IPS DF 6.9 (cell line): Measurements from ENCODE around the gene KREMEN1.

ENCODE experiments used
- DNase-seq: peaks from one replicate; pipeline ENCODE4 v3.0.0-alpha.2; 2013; ENCODE audit warnings: low read depth, low spot score
- H3K27ac ChIP-seq: one replicate; pipeline ENCODE4 v1.5.1; 2013; ENCODE audit warnings: low read length, control low read depth
- H3K27me3 ChIP-seq: 2 replicates; pipeline ENCODE4 v1.6.1; 2013; ENCODE audit warnings: mild to moderate bottlenecking, low read length; ENCODE audit not compliant: control insufficient read depth, insufficient read depth
- H3K36me3 ChIP-seq: 2 replicates; pipeline ENCODE4 v1.6.1; 2013; ENCODE audit warnings: low read length; ENCODE audit not compliant: control insufficient read depth, insufficient read depth
- H3K4me1 ChIP-seq: 2 replicates; pipeline ENCODE4 v1.6.1; 2013; ENCODE audit warnings: low read length; ENCODE audit not compliant: control insufficient read depth, insufficient read depth
- H3K4me3 ChIP-seq: 2 replicates; pipeline ENCODE4 v1.5.1; 2013; ENCODE audit warnings: mild to moderate bottlenecking, low read length
- H3K9me3 ChIP-seq: 2 replicates; pipeline ENCODE4 v1.6.1; 2013; ENCODE audit warnings: low read length, inconsistent platforms; ENCODE audit not compliant: control insufficient read depth, insufficient read depth
- WGBS: extraction: QIAGEN DNeasy Blood & Tissue Kit; methylation state at CpG from one replicate; pipeline ENCODE4 v1.1.7; 2013; ENCODE audit warnings: mixed read lengths, missing lambda C conversion rate; ENCODE audit not compliant: insufficient read length, insufficient coverage; 5-methylcytosine and 5-hydroxymethylcytosine counted together

The KREMEN1 gene

GRCh38 chr22:29130476-29130875 is 57.6 kb downstream of the KREMEN1 start:
- no peaks in the 10 kb centered on the region for H3K36me3 ChIP-seq
- H3K27me3 ChIP-seq, result no peaks in the 10 kb centered on the region
- no peak overlapping the region for H3K4me3 ChIP-seq
- DNase-seq, result no peak
- no peaks in the 10 kb centered on the region for H3K4me1 ChIP-seq
- no peaks in the 10 kb centered on the region for H3K9me3 ChIP-seq
- no peak overlapping the region for H3K27ac ChIP-seq
- WGBS, result no CpG with 5 or more reads among the region's 4 CpGs

- Histone ChIP-seq H3K9me3 (no peaks in the 10 kb centered on the region), H3K36me3 (no peaks in the 10 kb centered on the region), H3K27me3 (no peaks in the 10 kb centered on the region), H3K4me1 (no peaks in the 10 kb centered on the region), H3K4me3 (no peak overlapping the region), H3K27ac (no peak overlapping the region)
- WGBS, result no CpG with 5 or more reads among the region's 2 CpGs
- no peak for DNase-seq
These were observed 60.8 kb downstream of the KREMEN1 start for GRCh38 chr22:29133603-29134133.

GRCh38 chr22:29134448-29134847 is 61.6 kb downstream of the KREMEN1 start:
- Histone ChIP-seq H3K4me1 (no peaks in the 10 kb centered on the region), H3K27ac (no peak overlapping the region), H3K4me3 (no peak overlapping the region), H3K9me3 (no peaks in the 10 kb centered on the region), H3K36me3 (no peaks in the 10 kb centered on the region), H3K27me3 (no peaks in the 10 kb centered on the region)
- no CpG with 5 or more reads among the region's 4 CpGs for WGBS
- DNase-seq, result no peak

GRCh38 chr22:29136782-29137700 is 64.2 kb downstream of the KREMEN1 start:
- Histone ChIP-seq H3K4me1 (peaks cover 4% of the 10 kb centered on the region; the same call in 1 of the 2 replicates), H3K4me3 (no peak overlapping the region), H3K27me3 (no peaks in the 10 kb centered on the region), H3K27ac (no peak overlapping the region), H3K9me3 (no peaks in the 10 kb centered on the region), H3K36me3 (no peaks in the 10 kb centered on the region)
- WGBS, result no CpG with 5 or more reads among the region's 31 CpGs
- no peak for DNase-seq

GRCh38 chr22:29138556-29139305 is 65.9 kb downstream of the KREMEN1 start:
- Histone ChIP-seq H3K4me1 (peaks cover 4% of the 10 kb centered on the region; the same call in 1 of the 2 replicates), H3K36me3 (no peaks in the 10 kb centered on the region), H3K9me3 (no peaks in the 10 kb centered on the region), H3K27ac (no peak overlapping the region), H3K4me3 (no peak overlapping the region), H3K27me3 (no peaks in the 10 kb centered on the region)
- WGBS, result no CpG with 5 or more reads among the region's 13 CpGs
- DNase-seq, result no peak

GRCh38 chr22:29139965-29140782 is 67.3 kb downstream of the KREMEN1 start:
- H3K36me3 ChIP-seq, result no peaks in the 10 kb centered on the region; the same call in 1 of the 2 replicates
- no peak overlapping the region for H3K27ac ChIP-seq
- no peaks in the 10 kb centered on the region for H3K27me3 ChIP-seq
- no peak overlapping the region for H3K4me3 ChIP-seq
- peaks cover 4% of the 10 kb centered on the region; the same call in 1 of the 2 replicates for H3K4me1 ChIP-seq
- no CpG with 5 or more reads among the region's 8 CpGs for WGBS
- H3K9me3 ChIP-seq, result no peaks in the 10 kb centered on the region
- no peak for DNase-seq

DNA sequence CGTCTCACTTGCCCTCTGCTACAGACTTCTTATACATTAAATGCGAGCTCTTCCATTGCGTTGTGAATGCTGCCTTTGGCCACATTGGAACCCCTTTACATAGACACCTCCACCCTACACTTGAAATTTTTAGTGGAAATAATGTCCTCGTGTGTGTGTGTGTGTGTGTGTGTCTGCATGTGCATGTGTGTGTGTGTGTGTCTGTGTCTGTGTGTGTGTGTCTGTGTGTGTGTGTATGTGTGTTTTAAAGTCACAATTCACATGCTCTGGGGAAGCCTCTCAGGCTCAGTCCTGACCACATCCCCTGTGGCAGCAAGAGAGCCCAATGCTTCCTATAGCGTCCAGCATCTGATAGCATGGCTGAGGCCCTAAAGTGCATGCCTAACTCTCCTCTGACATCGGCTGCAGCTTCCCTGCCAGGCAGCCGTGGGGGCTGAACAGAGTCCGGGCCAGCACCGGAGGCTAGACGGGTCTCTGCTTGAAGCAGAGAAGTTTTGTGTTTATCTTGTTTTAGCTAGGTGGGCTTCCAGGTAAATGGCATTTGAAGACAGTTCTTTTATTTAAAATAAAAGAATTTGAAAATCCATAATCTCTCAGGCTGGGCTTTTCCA is 68.3 kb downstream of the KREMEN1 start:
- no CpG with 5 or more reads among the region's 10 CpGs for WGBS
- H3K27me3 ChIP-seq, result no peaks in the 10 kb centered on the region
- no peak for DNase-seq
- H3K4me3 ChIP-seq, result no peak overlapping the region
- H3K4me1 ChIP-seq, result peaks cover 5% of the 10 kb centered on the region; the same call in 1 of the 2 replicates
- no peaks in the 10 kb centered on the region; the same call in 1 of the 2 replicates for H3K36me3 ChIP-seq
- no peak overlapping the region for H3K27ac ChIP-seq
- no peaks in the 10 kb centered on the region for H3K9me3 ChIP-seq

- Histone ChIP-seq H3K4me3 (no peak overlapping the region), H3K9me3 (no peaks in the 10 kb centered on the region), H3K36me3 (no peaks in the 10 kb centered on the region; the same call in 1 of the 2 replicates), H3K4me1 (peaks cover 5% of the 10 kb centered on the region; the same call in 1 of the 2 replicates), H3K27me3 (no peaks in the 10 kb centered on the region), H3K27ac (no peak overlapping the region)
- WGBS, result no CpG with 5 or more reads among the region's 5 CpGs
- no peak for DNase-seq
These were observed 69.3 kb downstream of the KREMEN1 start for GRCh38 chr22:29142116-29142515.

- DNase-seq, result no peak
- H3K36me3 ChIP-seq, result no peaks in the 10 kb centered on the region; the same call in 1 of the 2 replicates
- H3K27ac ChIP-seq, result no peak overlapping the region
- WGBS, result no CpG with 5 or more reads among the region's 16 CpGs
- H3K4me1 ChIP-seq, result peaks cover 5% of the 10 kb centered on the region; the same call in 1 of the 2 replicates
- H3K27me3 ChIP-seq, result no peaks in the 10 kb centered on the region
- H3K4me3 ChIP-seq, result no peak overlapping the region
- H3K9me3 ChIP-seq, result no peaks in the 10 kb centered on the region
These were observed 71.3 kb downstream of the KREMEN1 start for GRCh38 chr22:29143941-29144785.
